ENCODE results near the gene SGPP2. TPM values are rescaled to one million over a fixed set of nuclear protein-coding genes. Genes with fewer than 3 reads are reported as not detected.

SGPP2 gene
- total RNA-seq, 2 experiments from 2014 or later = 1.7 TPM

GRCh38 chr2:222538535-222538934, 114.2 kb downstream of the SGPP2 start:
- no peaks in the 10 kb centered on the region for H3K36me3 ChIP-seq (ENCODE audit: insufficient read depth, low read length)
- ChIA-PET POLR2A (no interaction called here), CTCF (no interaction called here)
- Mint-ChIP-seq H3K4me1 (ENCODE audit: low read depth) (no peaks in the 10 kb centered on the region), H3K27me3 (peaks cover 4% of the 10 kb centered on the region), H3K27ac (no peak overlapping the region), H3K36me3 (ENCODE audit: low read depth) (no peaks in the 10 kb centered on the region), H3K4me3 (no peak overlapping the region), H3K9me3 (no peaks in the 10 kb centered on the region)
- intact Hi-C loops (cut with DNase I, micrococcal nuclease) = no loop called here
- no peak for TF ChIP-seq CTCF (IDR thresholded peaks at IDR 0.05)
- ATAC-seq (ENCODE audit: poor library complexity) (no peak), DNase-seq (no peak)
- H3K4me3 ChIP-seq (ENCODE audit: low read length) = no peak overlapping the region
- no peaks in the 10 kb centered on the region for H3K9me3 ChIP-seq (ENCODE audit: control insufficient read depth in 1 of 2, insufficient read depth in 1 of 2, low read length in 2 of 2)
- H3K27me3 ChIP-seq (ENCODE audit: control insufficient read depth in 1 of 2, insufficient read depth in 2 of 2, low read length in 2 of 2) = no peaks in the 10 kb centered on the region
- H3K27ac ChIP-seq (ENCODE audit: low read depth in 1 of 2, low read length in 2 of 2) = no peak overlapping the region
- H3K4me1 ChIP-seq (ENCODE audit: insufficient read depth, low read length) = no peaks in the 10 kb centered on the region

GRCh38 chr2:222544661-222545060, 120.3 kb downstream of the SGPP2 start:
- no peak for DNase-seq
- CTCF ChIA-PET = no interaction called here
- Histone ChIP-seq H3K4me3 (ENCODE audit: low read length) (no peak overlapping the region), H3K4me1 (ENCODE audit: insufficient read depth, low read length) (no peaks in the 10 kb centered on the region), H3K36me3 (ENCODE audit: insufficient read depth, low read length) (no peaks in the 10 kb centered on the region), H3K27me3 (ENCODE audit: control insufficient read depth in 1 of 2, insufficient read depth in 2 of 2, low read length in 2 of 2) (no peaks in the 10 kb centered on the region), H3K27ac (ENCODE audit: low read depth in 1 of 2, low read length in 2 of 2) (no peak overlapping the region), H3K9me3 (ENCODE audit: control insufficient read depth in 1 of 2, insufficient read depth in 1 of 2, low read length in 2 of 2) (no peaks in the 10 kb centered on the region)
- H3K9me3 Mint-ChIP-seq = no peaks in the 10 kb centered on the region
- intact Hi-C loops (cut with DNase I, micrococcal nuclease) = no loop called here
- POLR2A ChIA-PET = no interaction called here
- ATAC-seq (ENCODE audit: poor library complexity) = no peak
- no peak overlapping the region for H3K4me3 Mint-ChIP-seq
- TF ChIP-seq CTCF (IDR thresholded peaks at IDR 0.05) = no peak
- H3K27me3 Mint-ChIP-seq = peaks cover 10% of the 10 kb centered on the region
- H3K36me3 Mint-ChIP-seq (ENCODE audit: low read depth) = no peaks in the 10 kb centered on the region
- H3K4me1 Mint-ChIP-seq (ENCODE audit: low read depth) = no peaks in the 10 kb centered on the region
- H3K27ac Mint-ChIP-seq = no peak overlapping the region

- TF ChIP-seq CTCF (IDR thresholded peaks at IDR 0.05) = no peak
- Mint-ChIP-seq H3K4me3 (no peak overlapping the region), H3K27me3 (peaks cover 16% of the 10 kb centered on the region), H3K4me1 (ENCODE audit: low read depth) (no peaks in the 10 kb centered on the region), H3K36me3 (ENCODE audit: low read depth) (no peaks in the 10 kb centered on the region), H3K27ac (no peak overlapping the region), H3K9me3 (no peaks in the 10 kb centered on the region)
- no peaks in the 10 kb centered on the region for H3K4me1 ChIP-seq (ENCODE audit: insufficient read depth, low read length)
- H3K36me3 ChIP-seq (ENCODE audit: insufficient read depth, low read length) = no peaks in the 10 kb centered on the region
- DNase-seq (no peak), ATAC-seq (ENCODE audit: poor library complexity) (no peak)
- H3K4me3 ChIP-seq (ENCODE audit: low read length) = no peak overlapping the region
- ChIA-PET POLR2A (no interaction called here), CTCF (no interaction called here)
- no peak overlapping the region for H3K27ac ChIP-seq (ENCODE audit: low read depth in 1 of 2, low read length in 2 of 2)
- H3K27me3 ChIP-seq (ENCODE audit: control insufficient read depth in 1 of 2, insufficient read depth in 2 of 2, low read length in 2 of 2) = no peaks in the 10 kb centered on the region
- intact Hi-C loops (cut with DNase I, micrococcal nuclease) = no loop called here
- no peaks in the 10 kb centered on the region for H3K9me3 ChIP-seq (ENCODE audit: control insufficient read depth in 1 of 2, insufficient read depth in 1 of 2, low read length in 2 of 2)
Measured at GRCh38 chr2:222545823-222546795, 121.8 kb downstream of the SGPP2 start.
